GM18517 (cell line): ENCODE data around the gene TBC1D30.

Experiments
- ATAC-seq: cut with Tn5 transposase; IDR thresholded peaks from one replicate; pipeline ENCODE4 v1.9.1; 2021; ENCODE audit warnings: mild to moderate bottlenecking, moderate library complexity; ENCODE audit not compliant: unreplicated experiment

Gene TBC1D30

DNA sequence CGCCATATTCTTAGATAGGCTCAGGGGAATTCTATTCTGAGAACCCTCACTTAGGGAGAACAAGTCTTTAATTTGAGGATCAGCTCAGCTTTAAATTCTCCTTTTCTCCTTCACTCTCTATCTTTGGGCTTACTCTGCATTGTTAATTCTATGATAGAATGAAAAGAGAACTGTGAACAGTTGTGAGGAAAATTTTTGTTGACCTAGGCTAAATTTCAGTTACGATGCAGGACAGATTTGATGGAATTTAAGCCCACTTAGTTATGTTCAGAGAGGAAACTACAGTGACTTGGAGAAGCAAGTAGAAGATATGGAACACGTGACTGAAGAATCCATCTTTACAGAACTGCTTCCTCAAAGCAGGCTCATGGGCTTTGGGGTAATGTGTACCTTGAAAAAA lies 82.7 kb downstream of the TBC1D30 start:
- ATAC-seq: no peak

DNA sequence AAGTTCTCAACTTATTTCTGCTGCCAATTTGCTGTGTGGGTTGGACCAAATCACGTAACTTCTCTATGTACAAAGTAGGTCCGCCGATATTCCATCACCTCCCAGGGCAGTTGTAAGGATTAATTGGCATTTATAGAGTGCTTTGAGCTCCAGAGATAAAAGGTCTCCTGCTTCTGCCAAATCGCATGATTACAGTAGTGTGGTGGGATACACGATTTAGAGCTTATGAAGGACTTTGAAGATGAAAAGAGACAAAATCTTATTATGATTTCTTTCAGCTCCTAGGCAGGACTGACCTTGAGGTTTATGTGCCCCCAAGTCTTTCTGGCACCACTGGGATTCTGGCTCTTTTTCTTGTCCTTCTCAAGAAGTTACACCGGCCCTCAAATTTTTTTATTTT lies 84.7 kb downstream of the TBC1D30 start:
- ATAC-seq: no peak

DNA sequence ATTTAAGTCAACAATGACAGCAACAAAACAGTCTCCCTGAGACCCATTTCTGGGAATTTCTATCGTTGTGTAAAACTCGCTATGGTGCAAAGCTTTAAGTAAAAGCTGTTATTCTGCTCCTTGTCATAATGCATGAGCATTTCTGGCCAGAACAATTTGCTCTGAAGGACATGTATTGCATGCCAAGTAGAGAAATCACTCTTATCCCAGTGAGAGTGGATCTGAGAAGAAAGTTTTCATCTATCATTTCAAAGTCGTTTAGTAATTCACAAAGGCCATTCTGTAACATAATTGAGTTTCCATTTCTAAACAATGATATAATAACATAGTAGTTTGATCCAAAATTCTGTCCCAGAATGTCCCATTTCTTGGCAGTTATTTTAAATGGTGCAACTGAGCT lies 86.6 kb downstream of the TBC1D30 start:
- no peak for ATAC-seq

DNA sequence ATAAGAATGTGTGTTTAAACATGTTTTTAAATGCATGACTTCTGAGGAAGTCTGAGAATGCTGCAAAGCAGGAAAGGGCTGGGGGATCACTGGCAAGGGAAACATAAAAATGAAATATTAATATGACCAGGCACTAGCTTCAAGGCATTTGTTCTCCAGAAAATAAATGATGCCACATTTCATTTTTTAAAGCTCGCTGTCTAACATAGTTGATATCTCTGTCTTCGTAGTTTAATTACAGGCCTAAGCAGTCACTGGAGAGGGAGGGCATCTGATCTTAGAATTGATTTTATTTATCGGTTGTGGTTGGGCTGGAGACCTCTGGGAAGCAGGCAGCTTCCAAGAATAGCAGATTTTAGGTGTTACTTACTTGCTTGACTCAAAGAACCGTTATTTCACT lies 87.5 kb downstream of the TBC1D30 start:
- ATAC-seq: no peak

DNA sequence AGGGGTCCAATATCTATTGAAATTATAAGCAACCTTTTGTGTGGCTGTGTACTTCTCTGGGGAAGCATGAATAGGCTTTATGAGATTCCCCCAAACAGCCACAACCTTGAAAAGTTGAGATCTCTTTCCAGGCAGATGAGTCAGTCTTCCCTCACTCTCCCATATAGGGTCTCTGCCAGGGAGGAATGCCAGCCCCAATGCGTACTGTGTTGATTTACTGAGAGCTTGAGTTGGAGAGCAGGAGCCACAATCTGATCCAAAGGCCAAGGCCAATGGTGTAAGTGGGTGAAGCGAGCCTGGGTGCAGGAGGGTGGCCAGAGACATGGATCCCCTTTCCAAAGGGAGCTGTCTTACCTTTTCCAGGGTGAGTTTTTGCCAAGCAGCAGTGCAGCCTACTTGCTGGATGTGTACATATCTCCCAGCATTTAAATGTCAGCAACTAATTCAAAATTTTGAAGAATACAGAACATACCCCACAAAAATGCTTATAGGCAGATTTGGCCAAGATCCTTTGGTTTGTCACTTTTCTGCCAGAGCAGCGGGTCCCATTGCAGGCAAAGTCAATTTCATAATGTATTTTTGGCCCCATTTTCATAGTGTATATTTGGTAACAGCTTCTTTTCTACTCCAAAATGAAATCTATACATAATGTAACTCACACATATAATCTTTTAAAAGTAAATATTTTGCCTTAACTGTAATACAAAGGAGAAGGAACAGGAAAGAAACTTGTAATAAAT lies 88.2 kb downstream of the TBC1D30 start:
- no peak for ATAC-seq

DNA sequence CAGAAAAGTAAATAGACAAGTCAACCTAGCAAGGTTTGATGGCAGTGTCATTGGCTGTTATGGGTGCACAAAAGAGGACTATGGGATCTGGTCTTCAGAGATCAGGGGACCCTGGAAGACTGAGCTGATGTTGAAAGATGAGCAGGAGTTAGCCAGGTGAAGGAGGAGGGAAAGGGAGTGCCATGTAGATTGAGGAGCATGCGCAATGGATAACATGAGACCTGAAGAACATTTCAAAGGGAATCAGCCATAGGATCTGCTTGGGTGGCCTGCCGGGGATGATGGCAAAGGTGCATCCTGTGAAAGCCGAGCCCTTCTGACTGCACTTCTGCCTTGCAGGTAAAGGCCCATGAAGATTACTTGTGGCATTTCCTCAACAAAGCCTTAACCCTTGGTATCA lies 90.8 kb downstream of the TBC1D30 start:
- ATAC-seq: no peak

DNA sequence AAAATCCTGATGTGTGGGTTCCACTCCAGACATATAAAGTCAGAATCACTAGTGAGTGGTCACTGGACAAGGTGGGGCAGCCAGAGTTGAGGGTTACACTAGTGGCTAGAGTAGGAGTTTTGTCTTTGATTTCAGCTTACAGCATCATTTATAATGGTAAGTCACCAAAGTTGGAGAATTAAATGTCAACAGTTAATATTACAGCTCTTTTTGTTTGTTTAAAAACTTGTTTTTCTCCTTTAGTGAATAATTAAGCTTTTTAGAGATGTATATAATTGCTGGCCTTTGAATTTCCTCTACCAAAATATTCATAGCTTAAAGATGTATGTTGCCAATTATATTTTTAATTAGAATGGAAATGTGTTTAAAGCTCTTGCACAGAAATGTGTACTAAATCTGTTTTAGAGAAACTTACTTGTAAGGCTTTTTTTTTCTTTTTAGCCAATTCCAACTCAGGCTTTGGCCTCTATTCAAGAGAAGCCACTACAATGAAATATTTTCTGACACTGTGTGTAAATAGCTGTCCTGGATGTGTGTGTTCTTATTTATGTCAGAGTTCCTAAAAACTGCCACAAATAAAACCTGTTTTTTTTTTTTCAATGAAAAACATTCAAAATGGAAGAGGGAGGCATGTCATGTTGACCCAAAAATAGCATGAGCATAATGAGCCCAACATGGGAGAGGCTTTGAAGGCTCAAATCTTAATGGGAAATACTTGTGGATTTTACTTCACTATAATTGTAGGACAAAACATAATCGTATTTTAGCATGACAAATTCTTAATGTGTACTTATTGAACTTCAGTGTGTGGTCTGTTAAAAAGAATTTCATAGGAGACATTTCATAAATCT lies 92.2 kb downstream of the TBC1D30 start:
- ATAC-seq: no peak

DNA sequence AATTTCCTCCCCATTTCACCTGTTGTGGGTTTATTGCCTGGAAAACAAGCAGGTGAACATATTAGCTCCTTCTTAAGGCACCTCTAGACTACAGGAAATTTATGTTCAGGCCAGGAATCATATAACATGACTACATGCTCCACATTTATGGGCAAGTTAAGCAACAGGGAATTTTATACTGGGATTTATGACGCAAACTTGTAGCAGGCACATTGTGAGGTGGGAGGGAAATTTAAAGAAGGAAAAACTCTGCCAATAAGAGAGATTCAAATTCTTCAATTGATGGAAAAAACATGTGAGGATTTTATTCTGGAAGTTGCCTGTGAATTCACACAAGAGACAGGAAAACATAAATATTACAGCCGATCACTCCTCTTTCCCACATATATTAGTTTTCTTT lies 93.9 kb downstream of the TBC1D30 start:
- no peak for ATAC-seq

DNA sequence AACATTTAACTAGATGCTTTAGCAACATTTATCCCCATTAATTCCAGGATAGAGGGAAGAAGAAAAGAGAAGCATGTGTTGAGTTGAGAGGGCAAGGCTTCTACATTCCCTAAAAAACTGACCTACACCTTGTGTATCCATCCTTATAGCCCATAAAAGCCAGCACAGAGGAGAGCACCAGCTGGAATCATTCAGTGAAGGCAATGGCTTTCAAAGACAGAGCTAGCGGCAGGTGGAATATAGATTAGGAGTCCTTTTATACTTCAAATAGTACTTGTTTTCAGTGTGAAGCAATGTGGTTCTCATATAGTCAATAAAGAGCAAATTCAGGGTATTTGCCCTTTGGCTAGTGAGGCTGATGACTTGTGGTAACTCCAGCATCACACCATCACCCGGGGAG lies 94.4 kb downstream of the TBC1D30 start:
- ATAC-seq: no peak

DNA sequence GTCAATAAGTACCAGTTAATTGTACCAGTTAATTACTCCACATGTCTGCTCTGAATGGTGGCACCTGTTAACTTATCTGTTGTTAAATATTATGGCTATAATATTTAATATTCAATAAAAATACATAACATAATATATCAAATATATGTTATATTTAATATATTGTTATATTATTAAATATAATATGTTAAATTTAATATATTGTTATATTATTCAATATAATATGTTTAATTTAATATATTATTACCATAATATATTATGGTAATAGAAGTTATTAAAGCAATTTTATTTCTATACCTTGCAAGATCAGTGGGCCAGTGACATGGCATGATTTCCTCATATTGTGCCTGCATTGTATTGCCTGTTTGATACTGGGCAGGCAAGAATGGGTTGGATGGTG lies 98.4 kb downstream of the TBC1D30 start:
- no peak for ATAC-seq

DNA sequence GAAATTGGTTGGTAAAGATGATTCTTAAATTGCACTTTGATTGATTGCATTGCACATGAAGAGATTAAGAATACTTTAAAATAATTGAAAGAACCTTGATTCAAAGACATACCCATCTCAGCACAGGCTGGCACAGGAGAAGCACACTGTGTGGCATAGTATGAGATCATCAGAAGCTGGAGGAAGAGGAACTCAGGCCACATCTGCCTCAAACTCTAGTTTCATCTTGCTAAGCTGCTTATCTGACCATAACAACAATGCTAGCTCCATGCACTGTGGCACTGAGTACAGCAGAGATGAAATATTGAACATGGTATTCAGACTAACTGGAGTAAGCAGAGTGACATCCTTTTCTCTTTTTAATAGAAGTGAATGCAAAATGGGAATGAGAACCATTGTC lies 99.1 kb downstream of the TBC1D30 start:
- ATAC-seq: no peak
